K562 (cell line): ENCODE results near the gene CLCA1. TPM values are rescaled to one million over a fixed set of nuclear protein-coding genes. Genes with fewer than 3 reads are reported as not detected.

Experiments used
- ATAC-seq: fragments of 200-7000 bp; cut with Tn5 transposase; 3 replicates; pipeline ENCODE4 v1.9.1; 2020; ENCODE audit warnings: moderate library complexity
- BruUV-seq: library from RNA; stranded (reverse); fragments of 400-500 nt; replicated peaks from 2 replicates; lab custom pipeline; 2021; lab: Mats Ljungman, UMichigan
- CTCF ChIA-PET: fragments of 300-600 bp; formaldehyde crosslinking; extraction: SDS; loops from one replicate; lab custom pipeline; 2021; ENCODE audit warnings: low intra/inter-chr PET ratio; lab: Yijun Ruan, JAX
- POLR2A ChIA-PET: fragments of 300-600, 350-650 bp; sonication (Branson Sonifier 250); formaldehyde crosslinking; extraction: SDS; loops from one replicate; lab custom pipeline; 2021; ENCODE audit warnings: antibody characterized with exemption, inconsistent platforms; lab: Yijun Ruan, JAX
- DNase-seq, 4 experiments: peaks; one replicate each; pipeline versions ENCODE4 v3.0.0 to v3.0.0-alpha.2; 2011 to 2018; ENCODE audit warnings: low spot score in 3 of 4, mixed read lengths in 3 of 4; ENCODE audit errors: extremely low read depth in 1 of 4
- FAIRE-seq: peaks from 2 replicates; lab custom pipeline; 2011; peaks lifted over from hg19 to GRCh38; lab: Jason Lieb, UNC
- H2AFZ ChIP-seq: 2 replicates; pipeline ENCODE4 v1.6.0; 2011; ENCODE audit warnings: low read depth, low read length, control low read depth, inconsistent platforms
- H3K27ac ChIP-seq: fragments of 200-600 bp; 3 replicates; pipeline ENCODE4 v1.8.0; 2011; ENCODE audit warnings: low read depth, mild to moderate bottlenecking, control low read depth, inconsistent platforms, low read length, moderate library complexity, mixed read lengths; ENCODE audit errors: extremely low read depth
- H3K27me3 ChIP-seq, 2 experiments: fragments of 300-600 bp in 1 of 2; 2 replicates in 1 of 2; 3 replicates in 1 of 2; pipeline versions ENCODE4 v1.6.0 to v1.8.0; 2011; ENCODE audit warnings: inconsistent platforms in 2 of 2, low read length in 2 of 2, mild to moderate bottlenecking in 1 of 2, mixed read lengths in 1 of 2, moderate library complexity in 1 of 2; ENCODE audit not compliant: control insufficient read depth in 2 of 2, insufficient read depth in 2 of 2
- H3K36me3 ChIP-seq: fragments of 300-600 bp; 3 replicates; pipeline ENCODE4 v1.8.0; 2011; ENCODE audit warnings: mild to moderate bottlenecking, low read length, inconsistent platforms; ENCODE audit not compliant: control insufficient read depth, insufficient read depth
- H3K4me1 ChIP-seq, 2 experiments: fragments of 200-600 bp in 1 of 2; replicated peaks in 1 of 2; 2 replicates in 1 of 2; 3 replicates in 1 of 2; pipeline versions ENCODE4 v1.5.1 to v1.8.0; 2011; ENCODE audit warnings: inconsistent platforms in 2 of 2, low read length in 2 of 2, mild to moderate bottlenecking in 1 of 2, mixed read lengths in 1 of 2, moderate library complexity in 1 of 2; ENCODE audit not compliant: control insufficient read depth in 2 of 2, insufficient read depth in 2 of 2
- H3K4me2 ChIP-seq: 2 replicates; pipeline ENCODE4 v1.6.1; 2011; ENCODE audit warnings: low read length, control low read depth, inconsistent platforms, mixed read lengths; ENCODE audit not compliant: insufficient read depth
- H3K4me3 ChIP-seq: fragments of 200-600 bp; sonication (generic), shearing (Covaris generic); 2 replicates; pipeline ENCODE4 v1.5.1; 2016; ENCODE audit warnings: control low read depth, inconsistent platforms
- H3K79me2 ChIP-seq: fragments of 200-600 bp; 3 replicates; pipeline ENCODE4 v1.8.0; 2011; ENCODE audit warnings: low read length, inconsistent platforms; ENCODE audit not compliant: control insufficient read depth, insufficient read depth
- H3K9ac ChIP-seq, 2 experiments: 2 replicates each; pipeline versions ENCODE4 v1.6.0 to v1.6.1; 2011; ENCODE audit warnings: low read depth in 2 of 2, low read length in 2 of 2, control low read depth in 1 of 2, inconsistent platforms in 1 of 2, mild to moderate bottlenecking in 1 of 2, mixed read lengths in 1 of 2; ENCODE audit not compliant: insufficient read depth in 1 of 2
- H3K9me1 ChIP-seq: one replicate; pipeline ENCODE4 v1.6.0; 2011; ENCODE audit warnings: inconsistent platforms, mild to moderate bottlenecking, low read length, moderate library complexity; ENCODE audit not compliant: control insufficient read depth, insufficient read depth
- H3K9me3 ChIP-seq: replicated peaks from 2 replicates; pipeline ENCODE4 v1.5.1; 2011; ENCODE audit warnings: low read depth, low read length, inconsistent platforms; ENCODE audit not compliant: control insufficient read depth, insufficient read depth
- H4K20me1 ChIP-seq: replicated peaks from 2 replicates; pipeline ENCODE4 v1.6.1; 2011; ENCODE audit warnings: low read length, inconsistent platforms, mixed read lengths; ENCODE audit not compliant: control insufficient read depth, insufficient read depth
- ERF ChIP-seq: fragments of 450-650 bp; formaldehyde crosslinking; IDR thresholded peaks from 2 replicates; pipeline ENCODE4 v1.4.0; 2020; ENCODE audit warnings: mild to moderate bottlenecking, mixed read lengths
- MEF2A ChIP-seq: IDR thresholded peaks from 2 replicates; pipeline ENCODE4 v1.6.1; 2011; ENCODE audit warnings: low read depth, mild to moderate bottlenecking, low read length, moderate library complexity; ENCODE audit not compliant: control insufficient read depth
- TCF3 ChIP-seq: sonication (generic); formaldehyde crosslinking; IDR thresholded peaks from 2 replicates; pipeline ENCODE4 v1.4.0; 2020; ENCODE audit warnings: mild to moderate bottlenecking, missing genetic modification reagents
- ZBTB26 ChIP-seq: fragments of 450-650 bp; formaldehyde crosslinking; IDR thresholded peaks from 2 replicates; pipeline ENCODE4 v1.4.0; 2022; ENCODE audit warnings: missing genetic modification characterization
- WGBS: fragments of 100-300 bp; shearing (Covaris generic); methylation state at CpG from one replicate; pipeline ENCODE4 v1.1.6; 2016; ENCODE audit warnings: low coverage, mixed read lengths; ENCODE audit not compliant: insufficient coverage; ENCODE audit errors: missing lambda C conversion rate; 5-methylcytosine and 5-hydroxymethylcytosine counted together
- in situ Hi-C: fragments of 300-500 bp; cut with MboI; formaldehyde crosslinking; loops from 4 replicates; pipeline ENCODE4 v1.15.0; 2018; ENCODE audit warnings: inconsistent platforms, mixed read lengths
- intact Hi-C: fragments of 100-400 bp; cut with micrococcal nuclease; formaldehyde crosslinking; loops from 2 replicates; pipeline ENCODE4 v1.14.2; 2022
- polyA plus RNA-seq, 8 experiments: library from polyadenylated mRNA; depleted of rRNA in 4 of 8; stranded (reverse) in 5 of 8; unstranded in 3 of 8; fragments of >200 nt; fragmentation: Nextera tagmentation in 2 of 8; fragmentation: Illumina TruSeq in 1 of 8; extraction: Ambion mirVana in 2 of 8; extraction: Trizol in 1 of 8; gene quantifications; 2 replicates each; pipeline versions ENCODE4 v1.2.1 to v1.2.3, GENCODE V29; 2011 to 2014; ENCODE audit warnings: inconsistent platforms in 1 of 8, missing spikeins in 1 of 8
- total RNA-seq, 7 experiments: library from RNA; depleted of rRNA in 6 of 7; stranded (reverse); fragments of >200 nt in 6 of 7; fragmentation: Illumina TruSeq in 2 of 7; extraction: Trizol in 2 of 7; gene quantifications; 2 replicates each; pipeline versions ENCODE4 v1.2.1 to v1.2.3, GENCODE V29; 2011 to 2021; ENCODE audit warnings: low replicate concordance in 1 of 7

The CLCA1 gene
- total and polyA plus RNA-seq, 9 of the 15 experiments (the other 6 are each of a cell fraction or from before 2014, with no cell fraction given): 0.03 to 0.08 (median 0.04) TPM; not detected in 6

- ChIA-PET POLR2A (interaction anchor here (1.5 kb wide), 1 partner anchor 200 kb away, joined by 5 read pairs; the partner anchor contains the start of gene SH3GLB1), CTCF (interaction anchor here (0.7 kb wide), 1 partner anchor 32 kb away, joined by 3 read pairs; no protein-coding TSS in a partner anchor)
- 3% methylated on average over 7 of the region's 9 CpGs for WGBS
- Histone ChIP-seq H3K9me1 (no peaks in the 10 kb centered on the region), H3K4me2 (0 out of 2 replicates have a peak overlapping the region, but pooled peaks have one; percentile 33), H3K4me1 (no peaks in the 10 kb centered on the region; a peak in 1 of 5 replicates), H3K79me2 (no peaks in the 10 kb centered on the region), H3K9ac (no peak overlapping the region; a peak in 1 of 4 replicates), H3K36me3 (no peaks in the 10 kb centered on the region), H2AFZ (peak overlapping the region; percentile 33; the same call in 1 of the 2 replicates), H3K4me3 (no peak overlapping the region), H3K27me3 (peaks cover 14 to 21% of the 10 kb centered on the region in 2 experiments; a peak in 3 of 5 replicates), H3K27ac (no peak overlapping the region), H3K9me3 (no peaks in the 10 kb centered on the region; the same call in 1 of the 2 replicates), H4K20me1 (no peaks in the 10 kb centered on the region)
- no TSS peak for BruUV-seq
- TF ChIP-seq MEF2A (peak; percentile 74; the same call in 1 of the 2 replicates), TCF3 (CRISPR knock-in tag) (peak; percentile 16; the same call in 1 of the 2 replicates), ERF (CRISPR knock-in tag) (no peak), ZBTB26 (no peak)
- ATAC-seq: peak; percentile 59
- peak in 2 of 4 experiments; percentile 15 to 48 for DNase-seq
- in situ Hi-C loops (loop anchor here (10.0 kb wide), 1 partner anchor 109 kb away; the partner anchor contains the start of gene ODF2L), intact Hi-C loops (loop anchor here (5.0 kb wide), 1 partner anchor 248 kb away; no protein-coding TSS in a partner anchor)
- FAIRE-seq: no peak
These were observed 35.4 kb downstream of the CLCA1 start for GRCh38 chr1:86504137-86504479.
